ENCODE data around the gene IGFBP4.

IGFBP4 gene

DNA sequence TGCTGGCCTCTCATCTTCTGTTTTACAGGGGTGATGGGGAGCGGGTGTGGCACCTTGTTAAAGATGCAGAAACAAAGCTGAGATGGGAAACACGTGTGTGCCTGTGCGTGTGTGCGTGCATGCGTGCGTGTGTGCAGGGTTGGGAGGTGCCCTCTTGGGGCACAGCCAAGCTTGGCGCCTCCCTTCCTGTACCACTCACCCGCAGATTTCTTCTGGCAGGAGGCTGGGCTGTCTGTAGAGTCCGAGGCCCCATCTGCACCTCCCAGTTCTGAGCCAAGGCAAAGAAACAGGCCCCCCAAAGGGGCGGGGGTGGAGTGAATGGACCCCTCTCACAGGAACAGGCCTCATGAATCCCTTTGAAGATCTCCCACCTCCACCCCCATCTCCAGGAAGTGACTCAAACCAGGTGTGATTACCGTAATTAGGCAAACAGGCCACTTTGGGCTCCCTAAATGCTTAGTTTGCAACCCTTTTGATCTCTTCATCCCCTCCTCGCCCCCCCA is 37.3 kb downstream of the IGFBP4 start:
- DNase-seq (ENCODE audit: insufficient read length, low spot score) (no peak), FAIRE-seq (no peak)
- TF ChIP-seq, protein P1, sequence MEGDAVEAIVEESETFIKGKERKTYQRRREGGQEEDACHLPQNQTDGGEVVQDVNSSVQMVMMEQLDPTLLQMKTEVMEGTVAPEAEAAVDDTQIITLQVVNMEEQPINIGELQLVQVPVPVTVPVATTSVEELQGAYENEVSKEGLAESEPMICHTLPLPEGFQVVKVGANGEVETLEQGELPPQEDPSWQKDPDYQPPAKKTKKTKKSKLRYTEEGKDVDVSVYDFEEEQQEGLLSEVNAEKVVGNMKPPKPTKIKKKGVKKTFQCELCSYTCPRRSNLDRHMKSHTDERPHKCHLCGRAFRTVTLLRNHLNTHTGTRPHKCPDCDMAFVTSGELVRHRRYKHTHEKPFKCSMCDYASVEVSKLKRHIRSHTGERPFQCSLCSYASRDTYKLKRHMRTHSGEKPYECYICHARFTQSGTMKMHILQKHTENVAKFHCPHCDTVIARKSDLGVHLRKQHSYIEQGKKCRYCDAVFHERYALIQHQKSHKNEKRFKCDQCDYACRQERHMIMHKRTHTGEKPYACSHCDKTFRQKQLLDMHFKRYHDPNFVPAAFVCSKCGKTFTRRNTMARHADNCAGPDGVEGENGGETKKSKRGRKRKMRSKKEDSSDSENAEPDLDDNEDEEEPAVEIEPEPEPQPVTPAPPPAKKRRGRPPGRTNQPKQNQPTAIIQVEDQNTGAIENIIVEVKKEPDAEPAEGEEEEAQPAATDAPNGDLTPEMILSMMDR (IDR thresholded peaks at IDR 0.05; ENCODE audit: insufficient read depth, missing control alignments), result no peak

DNA sequence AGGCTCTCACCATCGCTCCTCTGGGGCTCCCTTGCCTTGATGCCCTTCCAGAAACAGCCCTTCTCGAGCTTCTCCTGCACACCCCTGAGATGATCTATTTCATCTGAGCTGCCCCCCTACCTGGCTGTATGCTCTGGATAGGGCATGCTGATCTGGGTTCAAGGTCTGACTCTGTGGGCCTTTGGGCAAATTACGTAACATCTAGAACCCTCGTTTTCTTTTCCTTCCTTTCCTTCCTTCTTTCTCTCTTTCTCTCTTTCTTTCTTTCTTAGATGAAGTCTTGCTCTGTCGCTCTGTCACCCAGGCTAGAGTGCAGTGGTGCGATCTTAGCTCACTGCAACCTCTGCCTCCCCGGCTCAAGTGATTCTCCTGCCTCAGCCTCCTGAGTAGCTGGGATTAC is 37.9 kb downstream of the IGFBP4 start:
- FAIRE-seq (no peak), DNase-seq (ENCODE audit: insufficient read length, low spot score) (no peak)
- TF ChIP-seq, protein P1 (IDR thresholded peaks at IDR 0.05; ENCODE audit: insufficient read depth, missing control alignments), result no peak

DNA sequence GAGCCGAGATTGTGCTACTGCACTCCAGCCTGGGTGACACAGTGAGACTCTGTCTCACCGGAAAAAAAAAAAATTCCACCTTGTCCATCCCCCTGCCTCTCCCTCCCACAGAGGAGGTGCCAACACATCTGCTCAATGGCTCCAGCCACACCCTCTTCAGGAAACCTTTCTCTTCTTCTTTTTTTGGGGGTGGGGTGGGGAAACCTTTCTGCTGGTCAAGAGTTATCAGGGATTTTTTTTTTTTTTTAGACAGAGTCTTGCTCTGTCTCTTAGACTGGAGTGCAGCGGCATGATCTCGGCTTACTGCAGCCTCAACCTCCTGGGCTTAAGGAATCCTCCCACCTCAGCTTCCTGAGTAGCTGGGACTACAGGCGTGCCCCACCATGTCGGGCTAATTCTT is 39.5 kb downstream of the IGFBP4 start:
- FAIRE-seq (no peak), DNase-seq (ENCODE audit: insufficient read length, low spot score) (no peak)
- TF ChIP-seq, protein P1 (IDR thresholded peaks at IDR 0.05; ENCODE audit: insufficient read depth, missing control alignments), result no peak

DNA sequence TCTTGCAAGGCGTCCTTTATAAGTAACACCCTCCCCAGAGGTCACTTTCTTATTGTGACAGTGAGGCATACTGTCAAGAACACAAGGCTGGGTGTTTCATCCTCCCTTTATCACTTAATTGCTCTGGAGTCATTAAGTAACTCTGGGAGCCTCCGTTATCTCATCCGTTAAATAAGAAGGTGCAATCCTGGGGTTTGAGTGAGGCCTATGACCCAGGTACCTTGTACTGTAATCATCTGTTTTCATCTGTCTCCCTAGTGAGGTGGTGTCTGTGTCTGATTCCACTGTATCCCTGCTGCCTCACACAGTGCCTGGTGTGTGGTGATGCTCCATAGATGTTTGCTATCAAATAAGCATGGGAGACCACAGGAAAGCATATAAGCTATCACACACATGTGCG is 40.4 kb downstream of the IGFBP4 start:
- TF ChIP-seq, protein P1 (IDR thresholded peaks at IDR 0.05; ENCODE audit: insufficient read depth, missing control alignments), result no peak
- no peak for DNase-seq (ENCODE audit: insufficient read length, low spot score)
- FAIRE-seq, result no peak

DNA sequence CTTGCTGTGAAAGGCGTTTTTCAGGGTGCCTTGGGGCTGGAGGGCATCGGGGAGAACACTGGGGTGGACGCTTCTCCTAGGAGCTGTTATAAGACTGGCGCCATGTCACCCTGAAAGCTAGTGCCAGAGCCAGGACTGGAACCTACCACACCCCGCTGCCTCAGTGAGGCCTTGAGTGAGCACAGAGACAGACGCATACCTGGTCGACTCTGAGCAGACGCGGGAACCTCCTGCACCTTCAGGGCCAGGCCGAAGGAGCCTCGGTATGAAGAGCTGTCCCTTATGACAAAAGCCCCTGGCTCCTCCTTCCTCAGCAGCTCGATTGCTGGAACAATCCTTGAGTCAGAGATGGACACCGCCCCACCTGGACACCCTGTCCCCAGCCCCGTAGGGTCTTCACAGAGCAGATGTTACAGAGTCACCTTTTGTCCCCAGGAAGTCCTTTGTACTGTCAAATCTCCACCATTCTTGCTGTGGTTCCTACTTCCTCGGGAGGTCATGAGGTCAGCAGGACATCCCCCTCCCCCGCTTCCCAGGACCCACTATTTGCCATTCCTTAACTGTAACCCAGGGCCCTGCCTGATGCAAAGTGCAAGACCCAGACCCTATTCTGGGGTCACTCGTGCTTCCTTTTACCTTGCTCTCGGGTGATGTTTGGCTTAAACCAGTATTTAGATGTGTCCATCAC is 41.2 kb downstream of the IGFBP4 start:
- FAIRE-seq (no peak), DNase-seq (ENCODE audit: insufficient read length, low spot score) (no peak)
- TF ChIP-seq, protein P1 (IDR thresholded peaks at IDR 0.05; ENCODE audit: insufficient read depth, missing control alignments), result no peak

DNA sequence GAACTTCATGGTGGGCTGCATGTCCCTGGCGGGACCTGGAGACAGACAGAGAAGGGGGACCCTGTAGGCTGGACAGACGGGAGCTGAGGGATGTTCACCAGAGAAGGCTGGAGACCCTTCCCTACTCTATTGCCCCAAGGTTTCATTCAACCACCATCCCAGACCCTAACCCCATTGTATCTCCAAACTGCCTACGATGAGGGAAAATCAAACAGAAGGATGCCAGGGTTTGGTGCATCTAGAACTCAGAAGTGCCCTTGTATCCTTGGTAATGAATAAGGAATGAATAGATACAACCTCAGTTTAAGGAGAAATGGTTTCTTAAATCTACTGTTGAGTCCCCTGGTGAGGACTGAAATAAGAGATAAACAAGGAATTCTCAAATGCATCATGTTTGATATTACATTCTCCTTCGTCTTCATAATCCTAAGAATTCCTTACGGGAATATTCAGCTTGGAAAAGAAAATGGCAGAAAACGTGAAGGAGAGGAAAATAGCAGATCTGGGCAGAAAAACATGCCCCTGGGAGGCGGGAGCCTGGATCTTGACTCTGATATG is 41.8 kb downstream of the IGFBP4 start:
- DNase-seq (ENCODE audit: insufficient read length, low spot score) (no peak), FAIRE-seq (no peak)
- TF ChIP-seq, protein P1 (IDR thresholded peaks at IDR 0.05; ENCODE audit: insufficient read depth, missing control alignments), result no peak

DNA sequence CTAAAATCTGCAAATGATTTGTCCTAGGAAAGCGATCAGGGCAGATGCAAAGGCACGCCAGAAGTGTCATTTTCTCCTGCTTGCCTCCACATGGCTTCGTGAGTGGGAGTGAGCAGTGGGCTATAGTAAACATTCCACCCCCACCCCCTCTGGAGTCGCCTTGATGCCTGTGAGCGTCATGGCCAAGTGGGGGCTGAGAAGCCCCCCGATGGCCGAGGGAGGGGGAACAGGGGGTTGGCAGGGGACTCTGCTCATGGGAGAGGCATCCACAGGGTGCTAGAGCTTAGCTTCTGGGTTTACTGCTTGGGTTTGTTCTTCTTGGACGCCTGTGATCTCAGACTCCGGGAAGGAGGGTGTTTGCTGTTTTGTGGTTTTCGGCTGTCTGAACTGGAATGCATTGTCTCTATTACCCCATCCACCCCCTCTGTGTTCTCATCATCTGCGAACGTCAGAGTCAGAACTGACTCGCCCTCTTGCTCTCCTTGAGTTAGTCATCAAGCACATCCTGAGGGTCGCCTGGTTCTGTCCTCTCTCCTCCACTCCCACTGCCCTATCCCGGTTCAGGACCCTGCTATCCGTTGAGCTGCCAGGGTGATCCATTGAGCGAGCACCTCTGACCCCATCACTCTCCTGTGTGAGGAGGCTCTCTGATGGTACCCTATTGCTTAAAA is 42.7 kb downstream of the IGFBP4 start:
- DNase-seq (ENCODE audit: insufficient read length, low spot score) (no peak), FAIRE-seq (no peak)

More for the DNA sequence above, 42.7 kb downstream of the IGFBP4 start:
- TF ChIP-seq, protein P1 (IDR thresholded peaks at IDR 0.05; ENCODE audit: insufficient read depth, missing control alignments), result no peak

Measured in D721Med (cell line).